Urinary bladder (tissue), 4 donors: ENCODE measurements around the gene PRDM15. TPM values are rescaled to one million over a fixed set of nuclear protein-coding genes. Genes with fewer than 3 reads are reported as not detected.
A peak's percentile ranks its signal among the peaks of the same experiment; 100 is the strongest.

ENCODE experiments used
- DNase-seq: peaks from one replicate; pipeline ENCODE4 v3.0.0-alpha.2; 2015; ENCODE audit errors: extremely low spot score
- H3K27ac ChIP-seq: one replicate; pipeline ENCODE4 v1.5.1; 2013; ENCODE audit warnings: low read depth, mild to moderate bottlenecking, moderate library complexity
- H3K36me3 ChIP-seq: one replicate; pipeline ENCODE4 v1.6.1; 2013; ENCODE audit warnings: mild to moderate bottlenecking, moderate library complexity; ENCODE audit not compliant: insufficient read depth
- H3K4me1 ChIP-seq: one replicate; pipeline ENCODE4 v1.6.1; 2013; ENCODE audit warnings: mild to moderate bottlenecking, moderate library complexity; ENCODE audit not compliant: insufficient read depth
- H3K4me3 ChIP-seq: one replicate; pipeline ENCODE4 v1.5.1; 2013; ENCODE audit warnings: low read depth, low read length
- WGBS: extraction: QIAGEN DNeasy Blood & Tissue Kit; methylation state at CpG from one replicate; pipeline ENCODE4 v1.1.7; 2013; 5-methylcytosine and 5-hydroxymethylcytosine counted together
- polyA plus RNA-seq: library from polyadenylated mRNA; stranded (reverse); fragments of 200-250 nt; gene quantifications from one replicate; pipeline ENCODE4 v1.2.3, GENCODE V29; 2013
- total RNA-seq: library from RNA; depleted of rRNA; stranded (reverse); fragments of >200 nt; gene quantifications from one replicate; pipeline ENCODE4 v1.2.3, GENCODE V29; 2014
- donor health status: healthy with polysubstance abuse.
- donor health status: healthy.

PRDM15 gene
- total and polyA plus RNA-seq, 2 donors = 3.2 to 4.5 TPM

DNA sequence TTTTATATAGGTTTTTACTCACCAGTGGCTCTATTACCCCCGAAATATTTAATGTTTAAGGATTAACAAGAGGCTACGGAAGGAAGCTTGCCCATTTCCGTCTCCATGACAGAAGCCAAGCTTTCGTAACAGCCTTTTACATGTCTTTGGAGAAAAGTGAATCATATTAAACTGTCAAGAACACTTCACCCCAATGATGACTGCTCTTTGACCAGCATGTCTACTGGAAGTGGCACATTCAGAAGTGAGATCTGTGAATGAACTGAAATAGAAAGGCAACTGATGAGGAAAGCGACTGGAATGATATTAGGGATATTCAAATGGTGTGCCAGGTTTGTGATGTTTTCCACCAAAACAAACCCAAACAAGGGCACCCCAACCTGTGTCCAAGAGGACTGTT, 8.5 kb upstream of the PRDM15 start:
- no peak overlapping the region for H3K27ac ChIP-seq
- 93% methylated on average over 5 of the region's 5 CpGs for WGBS
- H3K4me1 ChIP-seq = no peaks in the 10 kb centered on the region
- no peaks in the 10 kb centered on the region for H3K36me3 ChIP-seq
- DNase-seq = no peak
- H3K4me3 ChIP-seq = no peak overlapping the region

DNA sequence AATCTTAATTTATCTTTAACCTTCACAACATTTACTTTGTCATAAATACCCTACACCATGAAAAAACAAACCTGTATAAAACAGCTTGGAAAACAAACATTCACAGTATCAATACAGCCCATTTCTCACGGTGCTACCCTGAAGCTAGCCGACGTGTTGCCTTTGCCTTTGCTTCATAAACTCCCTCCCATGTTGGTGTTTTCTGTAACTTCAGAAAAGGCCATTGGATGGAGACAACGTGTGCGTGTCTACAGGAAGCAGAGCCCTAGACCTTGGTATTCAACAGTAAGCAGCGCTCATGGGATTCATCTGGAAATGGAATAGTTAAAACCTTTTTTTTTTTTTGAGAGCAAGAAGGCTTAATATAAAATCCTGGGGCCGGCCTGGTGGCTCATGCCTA, 7.2 kb upstream of the PRDM15 start:
- H3K27ac ChIP-seq = no peak overlapping the region
- 80% methylated on average over 7 of the region's 7 CpGs for WGBS
- no peaks in the 10 kb centered on the region for H3K4me1 ChIP-seq
- no peaks in the 10 kb centered on the region for H3K36me3 ChIP-seq
- H3K4me3 ChIP-seq = no peak overlapping the region
- no peak for DNase-seq

DNA sequence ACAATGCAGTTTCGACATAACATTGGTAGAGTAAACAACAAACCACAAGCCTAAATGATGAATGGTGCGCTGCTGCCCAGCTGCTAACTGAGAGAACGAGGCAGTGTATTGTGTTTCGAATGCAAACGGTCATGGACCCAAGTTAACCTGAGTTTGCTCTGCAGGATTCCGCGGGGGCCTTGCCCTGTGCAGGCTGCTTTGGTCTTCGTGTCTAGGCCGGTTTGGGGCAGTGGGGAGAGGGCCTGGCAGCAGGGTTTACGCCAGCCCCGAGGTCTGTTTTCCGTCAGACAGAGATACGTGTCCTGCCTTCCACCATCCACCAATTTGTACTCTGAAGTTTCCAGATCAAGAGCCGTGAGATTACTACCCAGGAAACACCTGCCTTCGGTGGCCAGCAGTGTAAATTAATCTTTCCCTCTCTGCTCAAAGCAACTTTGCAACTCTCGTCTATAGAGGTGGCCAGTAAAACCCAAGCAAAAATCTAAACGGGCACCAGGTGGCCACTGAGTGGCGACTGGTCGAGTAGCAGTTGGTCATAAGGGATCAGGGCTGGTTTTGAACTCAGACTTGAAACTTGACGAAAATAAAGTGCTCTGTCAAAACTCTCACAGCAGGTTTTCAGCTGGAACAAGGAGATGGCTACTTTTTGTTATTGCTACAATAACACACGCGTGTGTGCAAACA, 6.3 kb upstream of the PRDM15 start:
- Histone ChIP-seq H3K27ac (no peak overlapping the region), H3K36me3 (no peaks in the 10 kb centered on the region), H3K4me1 (no peaks in the 10 kb centered on the region), H3K4me3 (no peak overlapping the region)
- WGBS = 56% methylated on average over 22 of the region's 22 CpGs
- no peak for DNase-seq

DNA sequence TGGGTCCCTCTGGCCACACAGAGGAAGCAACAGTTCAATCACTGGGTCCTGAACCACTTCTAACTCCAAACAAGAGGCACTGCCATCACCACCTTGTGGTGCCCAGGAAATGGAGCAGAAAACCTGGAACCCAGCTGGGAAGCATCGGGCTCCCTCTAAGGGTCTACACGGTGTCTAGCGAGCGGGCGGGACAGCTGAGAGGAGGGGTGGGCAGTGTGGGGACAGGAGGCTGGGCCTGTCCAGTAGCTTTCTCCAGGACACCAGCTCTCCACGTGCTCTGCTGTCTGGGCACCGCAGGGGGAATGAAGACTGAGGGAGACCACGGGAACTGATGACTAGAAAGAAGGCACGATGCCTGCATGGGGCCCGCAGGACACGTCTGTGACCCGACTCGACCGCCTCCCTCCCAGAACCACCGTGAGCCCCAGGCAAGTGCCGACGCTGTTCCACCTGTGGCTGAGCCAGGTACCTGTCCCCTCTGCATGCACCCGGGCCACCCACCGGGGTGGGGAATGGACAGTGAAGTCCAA, 5.4 kb upstream of the PRDM15 start:
- 84% methylated on average over 19 of the region's 19 CpGs for WGBS
- no peak for DNase-seq

DNA sequence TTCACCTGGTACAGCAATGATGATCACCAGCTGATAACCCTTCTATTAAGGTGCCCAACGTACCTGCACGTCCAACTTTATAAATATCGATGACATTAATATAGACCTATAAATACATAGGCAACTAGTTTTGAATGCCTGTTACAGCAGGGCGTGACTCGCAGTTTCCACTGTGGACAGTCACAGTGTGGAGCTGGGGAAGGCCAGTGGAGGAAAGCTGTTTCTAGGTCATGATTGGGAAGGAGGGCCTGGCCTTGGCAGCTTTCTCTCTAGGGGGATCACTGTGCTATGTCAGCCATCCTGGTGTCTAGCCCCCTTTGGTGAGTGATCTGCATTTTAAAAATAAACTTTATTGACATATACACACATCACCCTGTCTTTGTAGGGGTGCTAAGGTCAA, 4.4 kb upstream of the PRDM15 start:
- no peaks in the 10 kb centered on the region for H3K36me3 ChIP-seq
- H3K4me3 ChIP-seq = no peak overlapping the region
- 91% methylated on average over 5 of the region's 5 CpGs for WGBS
- H3K4me1 ChIP-seq = no peaks in the 10 kb centered on the region
- DNase-seq = no peak
- no peak overlapping the region for H3K27ac ChIP-seq

More for the DNA sequence above, 5.4 kb upstream of the PRDM15 start:
- no peaks in the 10 kb centered on the region for H3K36me3 ChIP-seq
- no peak overlapping the region for H3K27ac ChIP-seq
- no peak overlapping the region for H3K4me3 ChIP-seq
- H3K4me1 ChIP-seq = no peaks in the 10 kb centered on the region

DNA sequence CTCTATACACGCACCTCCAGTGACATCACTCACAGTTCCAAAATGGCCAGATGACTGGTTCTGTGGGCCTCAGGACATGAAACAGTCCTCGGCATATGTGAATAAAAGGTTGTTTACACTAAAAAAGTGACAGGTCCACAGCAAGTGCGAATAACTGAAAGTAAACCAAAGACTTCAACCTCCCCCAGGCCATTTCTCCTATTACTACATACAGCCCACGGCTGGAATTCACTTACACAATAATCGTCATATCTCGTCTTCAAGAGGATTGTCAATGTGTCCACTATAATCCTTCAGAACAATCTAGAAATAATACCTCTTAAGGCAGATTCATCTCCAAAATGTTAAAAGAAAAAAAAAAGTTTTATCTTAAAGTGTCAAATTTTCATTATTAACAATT, 1.9 kb upstream of the PRDM15 start:
- DNase-seq = no peak
- H3K36me3 ChIP-seq = no peaks in the 10 kb centered on the region
- H3K27ac ChIP-seq = no peak overlapping the region
- no peak overlapping the region for H3K4me3 ChIP-seq
- 94% methylated on average over 6 of the region's 6 CpGs for WGBS
- no peaks in the 10 kb centered on the region for H3K4me1 ChIP-seq

DNA sequence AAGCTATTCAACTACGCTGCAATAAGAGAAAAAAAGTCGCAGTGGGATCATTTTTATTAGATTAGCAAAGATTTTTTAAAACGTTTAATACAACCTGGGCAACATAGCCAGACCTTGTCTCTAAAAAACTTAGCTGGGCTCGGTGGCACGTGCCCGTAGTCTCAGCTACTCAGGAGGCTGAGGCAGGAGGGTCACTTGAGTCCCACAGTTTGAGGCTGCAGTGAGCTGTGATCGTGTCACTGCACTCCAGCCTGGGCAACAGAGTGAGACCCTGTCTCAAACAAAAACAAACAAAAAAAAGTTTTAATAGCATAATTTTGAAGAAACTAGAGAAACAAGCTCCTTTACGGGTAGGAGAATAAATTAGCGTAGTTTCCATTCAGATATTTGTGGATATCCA, 1.0 kb upstream of the PRDM15 start:
- DNase-seq = no peak
- Histone ChIP-seq H3K4me1 (no peaks in the 10 kb centered on the region), H3K36me3 (no peaks in the 10 kb centered on the region), H3K27ac (no peak overlapping the region), H3K4me3 (no peak overlapping the region)
- 86% methylated on average over 9 of the region's 9 CpGs for WGBS

DNA sequence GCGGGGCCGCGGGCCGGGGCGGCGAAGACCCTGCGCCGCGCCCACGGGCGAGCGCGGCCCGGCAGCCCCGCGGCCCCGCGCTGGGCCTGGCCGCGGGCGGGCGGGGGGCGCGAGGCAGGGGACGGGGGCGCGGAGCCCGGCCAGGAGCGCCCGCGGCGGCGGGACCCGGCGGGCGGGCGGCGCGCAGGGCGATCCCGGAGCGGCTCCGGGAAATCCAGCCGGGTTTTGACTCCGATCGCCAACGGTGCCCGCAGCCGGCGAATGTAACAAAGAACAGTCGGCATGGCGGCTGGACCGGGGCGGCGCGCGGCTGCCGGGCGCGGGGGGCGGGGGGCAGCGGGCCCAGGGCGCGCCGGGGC, 334 bp downstream of the PRDM15 start:
- no peak overlapping the region for H3K27ac ChIP-seq
- H3K4me1 ChIP-seq = no peaks in the 10 kb centered on the region
- peak; percentile 50 for DNase-seq
- no peaks in the 10 kb centered on the region for H3K36me3 ChIP-seq
- H3K4me3 ChIP-seq = peak overlapping the region; percentile 97
- under 1% methylated on average over 65 of the region's 65 CpGs for WGBS

DNA sequence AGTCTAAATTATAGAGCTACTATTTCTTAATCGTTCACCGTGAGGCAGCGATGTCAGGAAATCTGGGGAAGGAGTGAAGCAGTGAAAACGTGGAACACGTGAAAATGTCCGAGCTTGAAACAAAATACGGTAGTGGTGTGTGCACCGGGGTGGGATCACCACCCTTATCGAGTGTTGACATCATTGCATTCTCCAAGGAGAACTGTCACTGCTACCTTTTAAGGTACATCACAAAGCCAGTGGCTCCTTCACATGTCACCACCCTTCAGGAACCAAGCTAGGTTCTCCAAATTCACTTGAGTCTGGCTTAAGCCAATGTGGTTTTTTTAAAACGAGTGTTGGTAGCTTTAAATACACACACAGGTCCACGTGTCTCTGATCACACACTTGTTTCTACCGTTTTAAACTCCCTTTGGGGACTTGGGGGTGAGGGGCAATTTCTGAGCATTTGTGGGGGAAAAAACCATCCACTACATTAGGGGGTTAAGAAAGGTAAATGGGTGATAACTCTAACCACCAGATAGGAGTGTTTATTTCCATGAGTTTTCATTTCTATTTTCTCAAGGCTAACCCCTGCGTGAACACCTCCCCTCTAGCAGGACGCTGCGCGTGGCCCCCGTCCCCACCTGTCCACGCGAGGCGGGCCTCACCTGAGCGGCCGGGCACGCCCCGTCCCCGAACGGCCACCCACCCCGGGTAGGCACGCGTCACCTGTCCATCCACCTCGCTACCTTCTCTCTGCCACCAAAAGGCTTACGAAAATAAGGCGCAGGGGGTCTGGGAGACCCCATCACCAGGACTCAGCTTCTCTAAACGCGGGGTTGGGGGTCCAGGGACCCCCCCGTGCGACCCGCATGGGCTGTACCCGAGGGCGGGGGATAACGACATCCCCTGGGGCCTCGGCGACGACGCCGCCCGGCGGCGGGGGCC, 978 bp downstream of the PRDM15 start:
- Histone ChIP-seq H3K4me3 (peak overlapping the region; percentile 97), H3K27ac (no peak overlapping the region), H3K4me1 (no peaks in the 10 kb centered on the region), H3K36me3 (no peaks in the 10 kb centered on the region)
- WGBS = under 1% methylated on average over 48 of the region's 48 CpGs
- no peak for DNase-seq

DNA sequence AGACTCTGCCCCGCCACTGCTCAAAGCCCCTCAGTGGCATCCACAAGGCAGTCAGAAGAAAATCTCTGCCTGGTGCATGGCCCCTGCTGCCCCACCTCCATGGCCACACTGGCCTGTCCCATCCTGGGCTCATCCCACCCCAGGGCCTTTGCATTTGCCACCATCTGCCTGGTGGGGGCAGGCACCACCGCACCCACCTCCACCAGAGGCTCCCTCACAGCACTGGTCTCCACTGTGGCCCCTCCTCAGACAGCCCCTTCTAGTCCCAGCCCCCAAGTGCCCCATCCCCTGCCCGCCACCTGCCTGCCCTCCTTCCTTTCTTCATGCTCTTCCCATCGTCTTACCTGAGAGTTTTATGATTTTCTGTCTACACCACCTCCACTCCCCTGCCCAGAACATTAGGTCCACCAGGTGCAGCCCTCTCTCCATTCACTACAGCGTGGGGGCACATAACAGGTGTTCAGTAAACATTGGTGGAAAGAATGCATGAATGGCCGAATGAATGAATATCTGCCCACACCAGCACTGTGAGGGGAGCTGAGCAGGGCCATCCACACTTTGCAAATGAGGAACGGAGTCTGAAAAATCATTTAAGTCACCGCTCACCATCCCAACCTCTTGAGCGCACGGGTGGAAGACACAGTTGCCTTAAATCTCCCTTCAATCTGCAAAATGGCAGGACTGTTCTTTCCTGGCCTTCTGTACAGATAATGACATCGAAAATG, 2.1 kb downstream of the PRDM15 start:
- DNase-seq = no peak
- H3K27ac ChIP-seq = no peak overlapping the region
- no peaks in the 10 kb centered on the region for H3K4me1 ChIP-seq
- WGBS = 91% methylated on average over 11 of the region's 11 CpGs
- no peaks in the 10 kb centered on the region for H3K36me3 ChIP-seq
- no peak overlapping the region for H3K4me3 ChIP-seq

DNA sequence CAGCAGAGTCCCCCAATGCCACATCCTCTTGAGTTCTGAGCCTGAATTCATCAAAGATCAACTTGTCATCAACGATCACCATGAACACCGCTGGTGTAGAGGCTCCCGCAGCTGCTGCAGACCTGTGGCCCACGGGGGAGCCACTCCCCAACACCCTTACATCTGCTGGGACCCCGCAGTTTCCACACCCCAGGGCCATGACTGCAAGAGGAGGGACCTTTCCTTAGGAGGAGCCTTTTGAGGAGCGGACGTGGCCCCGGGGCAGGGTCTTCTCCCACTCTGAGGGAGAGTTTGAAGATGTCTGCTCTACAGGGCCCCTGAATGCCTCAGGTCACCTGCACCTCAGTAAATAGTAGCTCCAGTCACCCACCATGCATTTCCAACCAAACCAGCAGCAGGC, 2.7 kb downstream of the PRDM15 start:
- DNase-seq = no peak
- no peak overlapping the region for H3K4me3 ChIP-seq
- H3K36me3 ChIP-seq = no peaks in the 10 kb centered on the region
- 96% methylated on average over 8 of the region's 8 CpGs for WGBS
- H3K27ac ChIP-seq = no peak overlapping the region
- H3K4me1 ChIP-seq = no peaks in the 10 kb centered on the region

DNA sequence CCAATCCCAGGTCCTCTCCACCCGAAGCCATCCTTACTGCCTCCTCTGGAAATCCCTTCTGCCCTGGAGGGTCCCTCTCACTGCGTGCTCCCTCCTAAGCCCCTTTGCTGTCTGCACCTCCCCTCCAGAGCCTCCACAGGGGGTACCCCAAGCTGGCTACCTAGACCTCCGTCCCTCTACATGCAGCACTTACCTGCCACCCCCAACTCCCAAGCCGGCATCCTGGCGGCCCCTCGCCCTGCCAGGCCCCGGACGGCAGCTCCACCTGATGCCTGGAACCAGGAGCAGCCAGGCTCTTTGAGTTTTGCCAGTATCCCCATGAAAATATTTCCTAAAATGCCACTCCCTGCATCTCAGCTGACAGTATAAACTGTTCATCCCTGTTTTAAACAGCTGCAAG, 4.1 kb downstream of the PRDM15 start:
- Histone ChIP-seq H3K4me3 (no peak overlapping the region), H3K36me3 (no peaks in the 10 kb centered on the region), H3K27ac (no peak overlapping the region), H3K4me1 (no peaks in the 10 kb centered on the region)
- no peak for DNase-seq
- WGBS = 95% methylated on average over 8 of the region's 8 CpGs

DNA sequence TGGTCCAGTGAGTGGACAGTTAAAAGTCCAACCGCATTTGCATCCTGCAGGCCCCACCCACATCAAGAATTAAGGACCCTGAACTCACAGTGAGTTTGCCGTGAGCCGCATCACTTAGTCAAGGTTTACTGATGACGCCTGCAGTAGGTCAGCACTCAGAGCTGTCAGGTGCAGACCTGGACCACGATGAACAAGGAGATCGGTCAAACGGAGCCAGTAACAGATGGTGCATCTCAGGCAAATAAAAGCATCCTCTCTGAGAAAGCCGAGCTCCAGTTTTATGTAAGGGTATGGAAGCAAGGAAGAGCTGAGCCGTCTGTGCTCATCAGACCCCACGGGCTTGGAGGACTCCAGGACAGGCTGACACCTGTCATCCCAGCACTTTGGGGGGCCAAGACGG, 4.5 kb downstream of the PRDM15 start:
- no peak overlapping the region for H3K27ac ChIP-seq
- no peaks in the 10 kb centered on the region for H3K36me3 ChIP-seq
- DNase-seq = no peak
- WGBS = 82% methylated on average over 11 of the region's 11 CpGs
- H3K4me3 ChIP-seq = no peak overlapping the region
- no peaks in the 10 kb centered on the region for H3K4me1 ChIP-seq
